ENCODE results near the gene GPSM1.

- TF ChIP-seq, protein P1, sequence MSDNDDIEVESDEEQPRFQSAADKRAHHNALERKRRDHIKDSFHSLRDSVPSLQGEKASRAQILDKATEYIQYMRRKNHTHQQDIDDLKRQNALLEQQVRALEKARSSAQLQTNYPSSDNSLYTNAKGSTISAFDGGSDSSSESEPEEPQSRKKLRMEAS (IDR thresholded peaks at IDR 0.05), result no peak
- TF ChIP-seq, protein P2, sequence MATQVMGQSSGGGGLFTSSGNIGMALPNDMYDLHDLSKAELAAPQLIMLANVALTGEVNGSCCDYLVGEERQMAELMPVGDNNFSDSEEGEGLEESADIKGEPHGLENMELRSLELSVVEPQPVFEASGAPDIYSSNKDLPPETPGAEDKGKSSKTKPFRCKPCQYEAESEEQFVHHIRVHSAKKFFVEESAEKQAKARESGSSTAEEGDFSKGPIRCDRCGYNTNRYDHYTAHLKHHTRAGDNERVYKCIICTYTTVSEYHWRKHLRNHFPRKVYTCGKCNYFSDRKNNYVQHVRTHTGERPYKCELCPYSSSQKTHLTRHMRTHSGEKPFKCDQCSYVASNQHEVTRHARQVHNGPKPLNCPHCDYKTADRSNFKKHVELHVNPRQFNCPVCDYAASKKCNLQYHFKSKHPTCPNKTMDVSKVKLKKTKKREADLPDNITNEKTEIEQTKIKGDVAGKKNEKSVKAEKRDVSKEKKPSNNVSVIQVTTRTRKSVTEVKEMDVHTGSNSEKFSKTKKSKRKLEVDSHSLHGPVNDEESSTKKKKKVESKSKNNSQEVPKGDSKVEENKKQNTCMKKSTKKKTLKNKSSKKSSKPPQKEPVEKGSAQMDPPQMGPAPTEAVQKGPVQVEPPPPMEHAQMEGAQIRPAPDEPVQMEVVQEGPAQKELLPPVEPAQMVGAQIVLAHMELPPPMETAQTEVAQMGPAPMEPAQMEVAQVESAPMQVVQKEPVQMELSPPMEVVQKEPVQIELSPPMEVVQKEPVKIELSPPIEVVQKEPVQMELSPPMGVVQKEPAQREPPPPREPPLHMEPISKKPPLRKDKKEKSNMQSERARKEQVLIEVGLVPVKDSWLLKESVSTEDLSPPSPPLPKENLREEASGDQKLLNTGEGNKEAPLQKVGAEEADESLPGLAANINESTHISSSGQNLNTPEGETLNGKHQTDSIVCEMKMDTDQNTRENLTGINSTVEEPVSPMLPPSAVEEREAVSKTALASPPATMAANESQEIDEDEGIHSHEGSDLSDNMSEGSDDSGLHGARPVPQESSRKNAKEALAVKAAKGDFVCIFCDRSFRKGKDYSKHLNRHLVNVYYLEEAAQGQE (IDR thresholded peaks at IDR 0.05; ENCODE audit: low read depth), result no peak
- TF ChIP-seq ZBTB7A (IDR thresholded peaks at IDR 0.05; ENCODE audit: low read depth), result no peak
- TF ChIP-seq TCF12 (IDR thresholded peaks at IDR 0.05; ENCODE audit: low read depth), result no peak
- TF ChIP-seq RAD21 (IDR thresholded peaks at IDR 0.05; ENCODE audit: low read depth), result no peak
- TF ChIP-seq EP300 (IDR thresholded peaks at IDR 0.05; ENCODE audit: borderline replicate concordance), result no peak
- TF ChIP-seq NFIC (IDR thresholded peaks at IDR 0.05), result no peak
- no peak for TF ChIP-seq USF1 (IDR thresholded peaks at IDR 0.05)
- TF ChIP-seq CREB1 (IDR thresholded peaks at IDR 0.05; ENCODE audit: low read depth), result no peak
- no peak for TF ChIP-seq FOXM1 (IDR thresholded peaks at IDR 0.05; ENCODE audit: borderline replicate concordance, low read depth)
Observed at GRCh38 chr9:136343121-136343883, 16.0 kb downstream of the GPSM1 start.
